HL-60/S4 treated with retinoic acid at 250 ng/mL for 4 days and 3 days (cell line): ENCODE results near the gene FARP1.

Source experiments
- in situ Hi-C: fragments of 300-500 bp; cut with MboI; formaldehyde crosslinking; loops from 2 replicates; pipeline ENCODE4 v1.7.0; 2022; ENCODE audit warnings: low sequenced_read_pairs

The FARP1 gene

GRCh38 chr13:98299966-98300350, 157.1 kb downstream of the FARP1 start:
- in situ Hi-C loops = no loop called here

- in situ Hi-C loops = no loop called here
Observed at GRCh38 chr13:98300956-98301641, 158.2 kb downstream of the FARP1 start.

- in situ Hi-C loops = no loop called here
Observed at GRCh38 chr13:98301721-98302120, 158.8 kb downstream of the FARP1 start.

GRCh38 chr13:98303858-98304257, 161.0 kb downstream of the FARP1 start:
- in situ Hi-C loops = no loop called here

DNA sequence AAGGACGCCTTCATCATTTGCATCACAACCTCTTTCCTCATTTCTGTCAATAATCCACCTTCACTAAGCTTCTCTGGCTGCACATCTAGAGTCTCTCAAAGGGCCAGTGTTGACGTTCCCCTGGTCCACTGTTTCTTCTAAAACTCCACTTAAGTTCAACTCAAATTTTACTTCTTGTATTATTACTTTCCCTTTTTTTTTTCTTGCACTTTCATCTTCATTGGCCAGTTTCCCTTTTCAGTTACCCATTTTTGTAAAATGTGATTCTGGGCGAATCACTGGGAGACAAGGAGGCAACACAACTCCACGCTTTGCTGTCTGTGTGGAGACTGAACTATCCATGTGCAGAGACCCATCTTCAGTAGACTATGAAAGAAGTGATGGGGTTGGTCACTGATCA, 162.8 kb downstream of the FARP1 start:
- in situ Hi-C loops = no loop called here

DNA sequence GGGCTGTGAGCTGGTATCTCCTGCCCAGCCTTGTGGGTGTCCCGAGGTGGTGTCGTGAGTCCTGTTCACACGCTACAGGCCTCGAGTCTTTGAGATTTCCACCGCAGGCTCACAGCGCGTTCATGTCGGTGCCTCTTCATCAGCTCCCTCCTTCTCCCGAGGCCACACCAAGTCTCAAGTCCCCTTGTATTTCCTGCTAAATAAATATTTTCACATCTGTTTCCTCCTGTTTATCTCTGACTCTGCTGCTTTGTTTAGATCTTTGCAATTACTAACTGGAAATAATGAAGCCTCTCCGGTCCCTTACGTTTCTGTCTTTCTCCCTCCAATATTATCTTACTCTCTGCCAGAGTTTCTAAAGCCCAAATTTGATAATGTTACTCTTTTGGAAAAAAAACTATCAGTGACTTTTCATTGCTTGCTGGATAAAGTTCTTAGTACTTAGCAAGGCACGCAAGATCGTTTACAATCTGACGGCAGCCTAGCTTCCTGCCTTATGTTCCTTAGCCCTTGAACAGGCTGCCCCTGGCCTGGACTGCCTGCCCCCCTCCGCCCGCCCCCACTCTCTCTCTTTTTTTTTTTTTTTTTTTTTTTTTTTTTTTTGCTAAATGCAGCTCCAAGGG, 164.7 kb downstream of the FARP1 start:
- in situ Hi-C loops = no loop called here

- in situ Hi-C loops = no loop called here
Observed at GRCh38 chr13:98308086-98308911, 165.4 kb downstream of the FARP1 start.

DNA sequence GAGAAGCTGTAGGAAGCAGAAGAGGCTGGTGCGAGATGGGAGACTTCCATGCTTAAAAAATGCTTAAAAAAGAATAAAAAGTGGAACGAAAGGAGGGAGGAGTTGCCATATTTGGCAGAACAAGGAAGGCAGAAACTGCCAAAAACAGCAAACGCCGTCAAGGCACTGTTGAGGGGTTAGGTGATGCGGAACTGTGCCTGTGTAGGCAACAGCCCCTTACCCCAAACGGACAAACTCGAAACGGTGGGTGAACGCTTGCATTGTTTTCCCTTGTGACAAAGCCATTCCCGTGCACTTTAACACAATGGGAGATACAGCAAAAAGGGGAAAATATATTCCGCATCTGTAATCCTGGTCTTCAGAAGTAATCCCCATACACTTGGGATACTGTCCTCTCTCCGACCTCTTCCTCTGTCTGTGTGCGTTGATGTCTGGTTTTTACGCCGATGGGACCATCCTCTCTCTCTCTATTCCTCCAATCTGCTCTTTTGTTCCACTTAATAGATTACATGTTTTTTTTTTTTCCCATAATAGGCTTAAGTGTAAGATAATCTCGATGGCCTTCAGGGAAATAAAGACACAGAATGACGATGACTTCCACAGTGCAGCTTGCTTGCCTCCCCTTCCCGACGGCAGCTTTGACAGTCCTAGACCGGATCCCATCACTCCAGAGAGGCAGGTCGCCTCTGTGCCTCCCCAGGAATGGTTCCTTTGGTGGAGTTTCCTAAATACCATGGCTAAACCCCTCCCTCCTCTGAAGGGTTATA, 166.9 kb downstream of the FARP1 start:
- in situ Hi-C loops = no loop called here

GRCh38 chr13:98310485-98311199, 167.7 kb downstream of the FARP1 start:
- in situ Hi-C loops = no loop called here

DNA sequence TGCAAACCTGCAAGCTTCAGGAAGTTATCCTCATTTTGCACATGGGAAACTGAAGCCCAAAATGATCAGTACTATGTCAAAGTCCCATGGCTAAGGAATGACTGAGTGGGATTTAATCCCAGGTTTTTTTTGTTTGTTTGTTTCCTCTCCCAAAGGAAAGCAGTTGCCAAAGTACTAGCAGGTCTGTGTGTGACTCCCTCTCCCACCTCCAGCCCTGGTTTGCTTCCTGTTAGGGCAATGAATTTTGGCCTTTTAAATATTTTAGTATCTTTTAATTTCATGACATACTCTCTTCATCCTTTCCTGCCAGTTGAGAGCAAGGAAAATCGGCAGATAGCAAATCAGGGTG, 168.3 kb downstream of the FARP1 start:
- in situ Hi-C loops = no loop called here

- in situ Hi-C loops = no loop called here
Observed at GRCh38 chr13:98312606-98313005, 169.7 kb downstream of the FARP1 start.

DNA sequence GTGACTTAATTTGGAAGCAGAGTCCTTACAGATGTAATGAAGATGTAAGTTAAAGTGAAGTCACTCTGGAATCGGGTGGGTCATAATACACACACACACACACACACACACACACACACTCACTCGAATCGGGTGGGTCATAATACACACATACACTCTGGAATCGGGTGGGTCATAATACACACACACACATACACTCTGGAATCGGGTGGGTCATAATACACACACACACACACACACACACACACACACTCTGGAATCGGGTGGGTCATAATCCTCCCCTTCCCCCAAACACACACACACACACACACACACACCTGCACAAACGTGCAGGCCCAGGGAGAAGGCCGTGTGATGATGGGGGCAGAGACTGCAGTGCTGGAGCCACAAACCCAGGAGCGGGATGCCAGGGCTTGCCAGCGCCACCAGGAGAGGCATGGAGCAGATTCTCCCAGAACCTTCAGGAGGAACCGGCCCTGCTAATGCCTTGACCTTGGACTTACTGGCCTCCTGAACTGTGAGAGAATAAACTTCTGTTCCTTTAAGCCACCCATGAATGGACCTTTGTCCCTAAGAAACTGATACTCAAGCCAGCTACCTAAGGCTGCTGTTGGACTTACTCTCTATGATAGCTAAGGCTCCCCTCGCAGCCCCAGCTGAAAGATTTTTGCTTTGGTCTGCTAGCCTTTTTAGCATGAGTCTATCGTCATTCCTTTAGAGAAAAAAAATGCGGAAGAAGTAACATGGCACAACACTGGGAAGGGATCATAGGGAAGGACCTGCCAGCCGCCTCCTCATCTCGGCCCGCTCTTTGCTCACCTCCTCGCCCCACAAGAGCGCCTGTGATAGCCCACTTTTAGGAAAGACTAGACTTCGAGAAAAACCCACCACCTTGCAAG, 170.4 kb downstream of the FARP1 start:
- in situ Hi-C loops = no loop called here

- in situ Hi-C loops = no loop called here
Observed at GRCh38 chr13:98313922-98314292, 171.0 kb downstream of the FARP1 start.

- in situ Hi-C loops = no loop called here
Observed at GRCh38 chr13:98315466-98315865, 172.6 kb downstream of the FARP1 start.

GRCh38 chr13:98315902-98316301, 173.0 kb downstream of the FARP1 start:
- in situ Hi-C loops = no loop called here

GRCh38 chr13:98317573-98318171, 174.8 kb downstream of the FARP1 start:
- in situ Hi-C loops = no loop called here

DNA sequence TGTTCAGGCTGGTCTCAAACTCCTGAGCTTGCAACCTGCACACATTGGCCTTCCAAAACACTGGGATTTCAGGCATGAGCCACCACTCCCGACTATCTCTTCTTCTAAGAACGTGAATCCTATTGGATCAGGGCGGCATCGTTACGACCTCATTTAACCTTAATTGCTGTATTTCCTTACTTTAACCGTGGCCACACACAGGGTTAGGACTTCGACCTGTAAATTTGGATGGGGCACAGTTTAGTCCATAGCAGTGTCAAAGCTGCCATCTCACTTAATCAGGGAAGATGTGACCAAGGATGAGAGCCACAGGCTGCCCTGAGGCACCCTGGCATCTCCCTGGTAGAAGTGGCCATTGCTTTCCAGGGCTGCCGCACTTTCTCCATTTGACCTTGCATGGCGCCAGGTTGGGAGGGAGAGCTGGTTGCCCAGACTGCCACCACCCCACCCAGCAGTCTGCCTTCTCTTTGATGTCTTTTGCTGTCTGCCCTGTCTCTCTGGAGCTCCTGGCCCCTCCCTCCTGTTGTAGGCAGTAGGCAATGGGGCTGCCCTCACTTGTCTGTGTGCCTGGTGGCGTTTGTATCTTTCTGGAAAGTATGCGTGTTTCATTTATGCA, 175.5 kb downstream of the FARP1 start:
- in situ Hi-C loops = no loop called here

DNA sequence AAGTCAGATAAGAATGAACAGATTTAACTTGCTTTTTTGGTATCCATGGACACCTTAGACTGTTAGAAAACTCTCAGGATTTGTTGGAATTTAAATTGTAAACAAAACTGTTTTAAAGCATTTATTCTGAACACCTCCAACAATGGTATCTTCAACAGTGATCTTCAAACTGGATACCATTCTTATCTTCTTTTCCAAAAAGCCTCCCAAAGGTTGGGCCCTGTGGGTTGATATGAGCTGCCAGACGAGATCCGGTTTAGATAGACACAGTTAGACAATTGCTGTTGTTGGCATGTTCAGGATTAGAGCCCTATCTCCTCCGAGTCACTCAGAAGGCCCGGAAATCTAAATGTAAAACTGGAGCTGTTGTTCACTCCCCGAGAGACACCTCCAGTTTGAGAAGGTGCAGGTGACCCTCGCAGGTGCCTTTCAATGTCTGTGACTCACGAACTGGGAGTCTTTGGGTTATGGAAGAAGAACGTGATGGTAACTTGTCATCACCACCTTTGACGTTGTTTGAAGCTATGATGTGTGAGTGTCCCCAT, 177.7 kb downstream of the FARP1 start:
- in situ Hi-C loops = no loop called here

- in situ Hi-C loops = no loop called here
Observed at GRCh38 chr13:98321395-98321794, 178.5 kb downstream of the FARP1 start.
